ENCODE measurements around the gene BICC1. TPM values are rescaled to one million over a fixed set of nuclear protein-coding genes. Genes with fewer than 3 reads are reported as not detected.

Gene BICC1
- total and polyA plus RNA-seq, 2 donors (not counting 3 experiments of a cell fraction or from before 2014, with no cell fraction given): 0.06 to 0.29 TPM

DNA sequence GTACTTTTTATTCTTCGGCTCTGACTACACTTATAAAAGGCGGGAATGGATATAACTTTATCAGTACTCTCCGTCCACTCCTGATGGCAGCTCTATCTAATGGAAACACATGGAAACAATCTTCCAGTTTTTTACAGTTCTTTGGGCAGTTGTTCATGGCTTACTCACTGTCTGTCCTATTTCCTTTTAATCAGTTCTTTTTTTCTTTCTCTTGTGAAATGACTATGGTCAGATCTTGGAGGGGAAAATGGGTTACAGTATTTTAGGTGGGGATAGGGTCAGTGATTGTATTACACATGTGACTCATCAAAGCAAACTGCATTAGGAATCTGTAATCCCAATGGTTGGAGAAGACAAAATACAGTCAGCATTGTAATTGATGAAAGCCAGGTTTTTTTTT lies 112.4 kb downstream of the BICC1 start:
- dilution Hi-C loops (cut with MboI; ENCODE audit: extremely low pct_ligation_motif_present, low sequenced_read_pairs) (no loop called here), intact Hi-C loops (cut with micrococcal nuclease) (no loop called here)
- TF ChIP-seq GATA2 (IDR thresholded peaks at IDR 0.05; ENCODE audit: insufficient read depth, insufficient read length, low read depth, low read length) (no peak), MAX (IDR thresholded peaks at IDR 0.05; ENCODE audit: insufficient read depth, insufficient read length) (no peak), POLR2AphosphoS5 (IDR thresholded peaks at IDR 0.05; ENCODE audit: insufficient read depth, low read depth, low read length) (no peak), FOS (IDR thresholded peaks at IDR 0.05; ENCODE audit: borderline replicate concordance, insufficient read depth, low read length) (no peak)
- no peak overlapping the region for H3K4me2 ChIP-seq (ENCODE audit: insufficient read depth, low read length)
- ChIA-PET CTCF (no interaction called here), POLR2A (no interaction called here)
- H2AFZ ChIP-seq (ENCODE audit: low read depth, low read length): no peak overlapping the region
- H3K27me3 ChIP-seq (ENCODE audit: control insufficient read depth in 2 of 2, insufficient read depth in 2 of 2, low read length in 2 of 2): no peaks in the 10 kb centered on the region
- H4K20me1 ChIP-seq (replicated peaks; ENCODE audit: control insufficient read depth, extremely low read depth, insufficient read depth, low read length): no peaks in the 10 kb centered on the region
- H3K4me3 ChIP-seq (replicated peaks in 1 of 3; ENCODE audit: insufficient read depth in 1 of 3, low read depth in 1 of 3, low read length in 3 of 3): no peak overlapping the region
- no peak for FAIRE-seq
- H3K9me1 ChIP-seq (replicated peaks; ENCODE audit: control insufficient read depth, extremely low read depth, insufficient read depth, low read length): no peaks in the 10 kb centered on the region
- no peak overlapping the region for H3K9ac ChIP-seq (replicated peaks; ENCODE audit: extremely low read depth, insufficient read depth, low read length)
- BruUV-seq (replicated peaks): no TSS peak
- no peak for DNase-seq (ENCODE audit: low read depth, low spot score)
- no peaks in the 10 kb centered on the region for H3K9me3 ChIP-seq (replicated peaks; ENCODE audit: control insufficient read depth, insufficient read depth, low read length)
- no peaks in the 10 kb centered on the region for H3K4me1 ChIP-seq (ENCODE audit: control insufficient read depth, extremely low read depth, insufficient read depth, low read length)
- H3K27ac ChIP-seq (ENCODE audit: insufficient read depth, low read depth, low read length): no peak overlapping the region
- no peaks in the 10 kb centered on the region for H3K79me2 ChIP-seq (ENCODE audit: control insufficient read depth, insufficient read depth, low read length)
- H3K36me3 ChIP-seq (ENCODE audit: control insufficient read depth in 2 of 2, extremely low read depth in 1 of 2, insufficient read depth in 2 of 2, low read length in 2 of 2): no peaks in the 10 kb centered on the region

GRCh38 chr10:58627392-58627791 lies 114.7 kb downstream of the BICC1 start:
- FAIRE-seq (no peak), DNase-seq (ENCODE audit: low read depth, low spot score) (no peak)
- BruUV-seq (replicated peaks): no TSS peak
- Histone ChIP-seq H3K36me3 (ENCODE audit: control insufficient read depth in 2 of 2, extremely low read depth in 1 of 2, insufficient read depth in 2 of 2, low read length in 2 of 2) (no peaks in the 10 kb centered on the region), H3K79me2 (ENCODE audit: control insufficient read depth, insufficient read depth, low read length) (no peaks in the 10 kb centered on the region), H3K9ac (replicated peaks; ENCODE audit: extremely low read depth, insufficient read depth, low read length) (no peak overlapping the region), H3K4me2 (ENCODE audit: insufficient read depth, low read length) (no peak overlapping the region), H3K9me3 (replicated peaks; ENCODE audit: control insufficient read depth, insufficient read depth, low read length) (no peaks in the 10 kb centered on the region), H3K27me3 (ENCODE audit: control insufficient read depth in 2 of 2, insufficient read depth in 2 of 2, low read length in 2 of 2) (no peaks in the 10 kb centered on the region), H3K4me1 (ENCODE audit: control insufficient read depth, extremely low read depth, insufficient read depth, low read length) (no peaks in the 10 kb centered on the region), H3K9me1 (replicated peaks; ENCODE audit: control insufficient read depth, extremely low read depth, insufficient read depth, low read length) (no peaks in the 10 kb centered on the region), H3K27ac (ENCODE audit: insufficient read depth, low read depth, low read length) (no peak overlapping the region), H2AFZ (ENCODE audit: low read depth, low read length) (no peak overlapping the region), H4K20me1 (replicated peaks; ENCODE audit: control insufficient read depth, extremely low read depth, insufficient read depth, low read length) (no peaks in the 10 kb centered on the region), H3K4me3 (replicated peaks in 1 of 3; ENCODE audit: insufficient read depth in 1 of 3, low read depth in 1 of 3, low read length in 3 of 3) (no peak overlapping the region)
- POLR2A ChIA-PET: no interaction called here
- dilution Hi-C loops (cut with MboI; ENCODE audit: extremely low pct_ligation_motif_present, low sequenced_read_pairs) (no loop called here), intact Hi-C loops (cut with micrococcal nuclease) (no loop called here)
- TF ChIP-seq EZH2 (IDR thresholded peaks at IDR 0.05; ENCODE audit: borderline replicate concordance, low read depth, low read length, severe bottlenecking) (no peak), POLR2AphosphoS5 (IDR thresholded peaks at IDR 0.05; ENCODE audit: insufficient read depth, low read depth, low read length) (no peak), MYC (IDR thresholded peaks at IDR 0.05; ENCODE audit: low read depth, low read length) (no peak), CTCF (IDR thresholded peaks at IDR 0.05; ENCODE audit: extremely low read depth in 1 of 2, insufficient read depth in 1 of 2, low read depth in 1 of 2, low read length in 2 of 2) (no peak), POLR2A (IDR thresholded peaks at IDR 0.05; ENCODE audit: low read depth, low read length) (no peak), MAX (IDR thresholded peaks at IDR 0.05; ENCODE audit: insufficient read depth, insufficient read length) (no peak), JUN (IDR thresholded peaks at IDR 0.05; ENCODE audit: borderline replicate concordance, insufficient read depth, insufficient read length, low read depth) (no peak), GATA2 (IDR thresholded peaks at IDR 0.05; ENCODE audit: insufficient read depth, insufficient read length, low read depth, low read length) (no peak), FOS (IDR thresholded peaks at IDR 0.05; ENCODE audit: borderline replicate concordance, insufficient read depth, low read length) (no peak)
- CTCF ChIA-PET: no interaction called here
